H9 (cell line): ENCODE results near the gene SLC7A11. TPM values are rescaled to one million over a fixed set of nuclear protein-coding genes. Genes with fewer than 3 reads are reported as not detected.

Source experiments
- DNase-seq: peaks from one replicate; pipeline ENCODE4 v3.0.0-alpha.2; 2017
- H2AFZ ChIP-seq: one replicate; pipeline ENCODE4 v1.6.1; 2013; ENCODE audit warnings: mild to moderate bottlenecking, low read length, control low read depth, moderate library complexity
- H2AK5ac ChIP-seq: 2 replicates; pipeline ENCODE4 v1.6.1; 2013; ENCODE audit warnings: low read length, control low read depth, mixed read lengths; ENCODE audit not compliant: insufficient read length
- H2BK120ac ChIP-seq: one replicate; pipeline ENCODE4 v1.6.1; 2013; ENCODE audit warnings: low read depth, mild to moderate bottlenecking, low read length, control low read depth, inconsistent platforms; ENCODE audit not compliant: poor library complexity, severe bottlenecking
- H2BK12ac ChIP-seq: 2 replicates; pipeline ENCODE4 v1.6.1; 2013; ENCODE audit warnings: low read length, control low read depth, mixed read lengths, low read depth; ENCODE audit not compliant: insufficient read length
- H2BK15ac ChIP-seq: 2 replicates; pipeline ENCODE4 v1.6.1; 2013; ENCODE audit warnings: low read depth, low read length, control low read depth
- H2BK20ac ChIP-seq: one replicate; pipeline ENCODE4 v1.6.1; 2013; ENCODE audit warnings: low read depth, mild to moderate bottlenecking, low read length, control low read depth, inconsistent platforms; ENCODE audit not compliant: poor library complexity, severe bottlenecking
- H2BK5ac ChIP-seq: 2 replicates; pipeline ENCODE4 v1.6.1; 2013; ENCODE audit warnings: low read length, control low read depth, mixed read lengths; ENCODE audit not compliant: insufficient read length
- H3K14ac ChIP-seq: 2 replicates; pipeline ENCODE4 v1.6.1; 2013; ENCODE audit warnings: low read length, control low read depth; ENCODE audit not compliant: insufficient read depth
- H3K18ac ChIP-seq: 2 replicates; pipeline ENCODE4 v1.6.1; 2013; ENCODE audit warnings: low read depth, mild to moderate bottlenecking, mixed read lengths, low read length, control low read depth; ENCODE audit not compliant: insufficient read length
- H3K23ac ChIP-seq: 2 replicates; pipeline ENCODE4 v1.6.1; 2013; ENCODE audit warnings: low read length, control low read depth, mixed read lengths, low read depth; ENCODE audit not compliant: insufficient read length
- H3K23me2 ChIP-seq: 2 replicates; pipeline ENCODE4 v1.6.1; 2013; ENCODE audit warnings: low read depth, mild to moderate bottlenecking, mixed read lengths, low read length, control low read depth; ENCODE audit not compliant: insufficient read length, poor library complexity, severe bottlenecking
- H3K27ac ChIP-seq: 2 replicates; pipeline ENCODE4 v1.5.1; 2013; ENCODE audit warnings: low read length, control low read depth, mixed read lengths, low read depth; ENCODE audit not compliant: insufficient read length
- H3K27me3 ChIP-seq: 2 replicates; pipeline ENCODE4 v1.6.1; 2013; ENCODE audit warnings: low read length, control low read depth, inconsistent platforms; ENCODE audit not compliant: insufficient read depth
- H3K4ac ChIP-seq: 2 replicates; pipeline ENCODE4 v1.6.1; 2013; ENCODE audit warnings: low read depth, mild to moderate bottlenecking, control low read depth, inconsistent platforms, low read length, moderate library complexity
- H3K4me1 ChIP-seq: 2 replicates; pipeline ENCODE4 v1.6.1; 2013; ENCODE audit warnings: low read length, control low read depth, inconsistent platforms; ENCODE audit not compliant: insufficient read depth
- H3K4me2 ChIP-seq: 2 replicates; pipeline ENCODE4 v1.6.1; 2013; ENCODE audit warnings: low read length, control low read depth, mixed read lengths; ENCODE audit not compliant: insufficient read length, insufficient read depth
- H3K56ac ChIP-seq: 2 replicates; pipeline ENCODE4 v1.6.1; 2013; ENCODE audit warnings: low read depth, mild to moderate bottlenecking, mixed read lengths, low read length, control low read depth; ENCODE audit not compliant: insufficient read length
- H3K79me1 ChIP-seq: 2 replicates; pipeline ENCODE4 v1.6.1; 2013; ENCODE audit warnings: low read depth, mild to moderate bottlenecking, moderate library complexity, low read length, control low read depth, inconsistent platforms; ENCODE audit not compliant: insufficient read depth, poor library complexity, severe bottlenecking
- H3K79me2 ChIP-seq: 2 replicates; pipeline ENCODE4 v1.6.1; 2013; ENCODE audit warnings: low read length, control low read depth, inconsistent platforms; ENCODE audit not compliant: insufficient read depth
- H3K9ac ChIP-seq: 2 replicates; pipeline ENCODE4 v1.6.1; 2013; ENCODE audit warnings: low read length, control low read depth, mixed read lengths; ENCODE audit not compliant: insufficient read length; ENCODE audit errors: extremely low read depth
- H3K9me3 ChIP-seq: one replicate; pipeline ENCODE4 v1.6.1; 2013; ENCODE audit warnings: low read depth, low read length, inconsistent platforms; ENCODE audit not compliant: control insufficient read depth
- H3T11ph ChIP-seq: one replicate; pipeline ENCODE4 v1.6.1; 2013; ENCODE audit warnings: mild to moderate bottlenecking, low read length, control low read depth, inconsistent platforms
- H4K20me1 ChIP-seq: one replicate; pipeline ENCODE4 v1.6.1; 2013; ENCODE audit not compliant: control insufficient read depth, insufficient read length, insufficient read depth
- H4K5ac ChIP-seq: 2 replicates; pipeline ENCODE4 v1.6.1; 2013; ENCODE audit warnings: low read depth, mild to moderate bottlenecking, mixed read lengths, low read length, control low read depth; ENCODE audit not compliant: insufficient read length
- H4K8ac ChIP-seq: replicated peaks from 2 replicates; pipeline ENCODE4 v1.6.1; 2013; ENCODE audit warnings: low read length, control low read depth, mixed read lengths, low read depth; ENCODE audit not compliant: insufficient read length
- H4K91ac ChIP-seq: 2 replicates; pipeline ENCODE4 v1.6.1; 2013; ENCODE audit warnings: low read depth, mild to moderate bottlenecking, moderate library complexity, mixed read lengths, low read length, control low read depth; ENCODE audit not compliant: insufficient read length
- H3K27ac Mint-ChIP-seq, 3 experiments: 2 replicates in 2 of 3; 3 replicates in 1 of 3; pipeline ENCODE4 v1.8.0; 2020 to 2021; ENCODE audit warnings: mixed read lengths in 3 of 3, mild to moderate bottlenecking in 1 of 3, moderate library complexity in 1 of 3
- H3K27me3 Mint-ChIP-seq: 2 replicates; pipeline ENCODE4 v1.8.0; 2021; ENCODE audit warnings: low read depth, mild to moderate bottlenecking, moderate library complexity, mixed read lengths
- H3K36me3 Mint-ChIP-seq, 3 experiments: 2 replicates in 2 of 3; 3 replicates in 1 of 3; pipeline ENCODE4 v1.8.0; 2020 to 2021; ENCODE audit warnings: low read depth in 3 of 3, mixed read lengths in 3 of 3; ENCODE audit not compliant: insufficient read depth in 1 of 3
- H3K4me1 Mint-ChIP-seq, 2 experiments: 2 replicates each; pipeline ENCODE4 v1.8.0; 2020; ENCODE audit warnings: mixed read lengths in 2 of 2
- H3K4me3 Mint-ChIP-seq, 2 experiments: 2 replicates in 1 of 2; 3 replicates in 1 of 2; pipeline ENCODE4 v1.8.0; 2020 to 2021; ENCODE audit warnings: mild to moderate bottlenecking in 2 of 2, mixed read lengths in 2 of 2, moderate library complexity in 1 of 2
- H3K9me3 Mint-ChIP-seq, 2 experiments: 2 replicates in 1 of 2; 3 replicates in 1 of 2; pipeline ENCODE4 v1.8.0; 2020; ENCODE audit warnings: mild to moderate bottlenecking in 2 of 2, mixed read lengths in 2 of 2, moderate library complexity in 1 of 2
- CTCF ChIP-seq: fragments of 200-600 bp; sonication (generic); conservative IDR thresholded peaks from 3 replicates; pipeline ENCODE4 v1.8.0; 2021; ENCODE audit warnings: antibody characterized with exemption, mild to moderate bottlenecking
- WGBS: extraction: QIAGEN DNeasy Blood & Tissue Kit; methylation state at CpG from one replicate; pipeline ENCODE4 v1.1.7; 2013; ENCODE audit warnings: missing lambda C conversion rate, low lambda C conversion rate, mixed read lengths; ENCODE audit not compliant: insufficient read length; ENCODE audit errors: extremely low coverage; 5-methylcytosine and 5-hydroxymethylcytosine counted together
- total RNA-seq: library from RNA; stranded (reverse); gene quantifications from 2 replicates; pipeline ENCODE4 v1.2.1, GENCODE V29; 2021

The SLC7A11 gene
- total RNA-seq, 1 experiment from 2014 or later, result 19.8 TPM

GRCh38 chr4:138290805-138291204, 48.7 kb upstream of the SLC7A11 start:
- H2BK20ac ChIP-seq, result no peak overlapping the region
- Mint-ChIP-seq H3K27me3 (no peaks in the 10 kb centered on the region), H3K4me1 (no peaks in the 10 kb centered on the region), H3K9me3 (no peaks in the 10 kb centered on the region), H3K36me3 (no peaks in the 10 kb centered on the region), H3K27ac (no peak overlapping the region), H3K4me3 (no peak overlapping the region)
- H3K4ac ChIP-seq, result no peak overlapping the region
- H3K18ac ChIP-seq, result no peak overlapping the region
- H3K14ac ChIP-seq, result no peak overlapping the region
- no peak overlapping the region for H2AFZ ChIP-seq
- H4K20me1 ChIP-seq, result no peaks in the 10 kb centered on the region
- H3K27ac ChIP-seq, result no peak overlapping the region
- no peak overlapping the region for H3T11ph ChIP-seq
- H4K8ac ChIP-seq, result no peak overlapping the region
- H4K91ac ChIP-seq, result no peak overlapping the region
- H3K4me2 ChIP-seq, result no peak overlapping the region
- no peaks in the 10 kb centered on the region for H3K9me3 ChIP-seq
- no peak for TF ChIP-seq CTCF
- H3K23ac ChIP-seq, result no peak overlapping the region
- no peak for DNase-seq
- no peaks in the 10 kb centered on the region for H3K23me2 ChIP-seq
- H4K5ac ChIP-seq, result no peak overlapping the region
- no peak overlapping the region for H3K9ac ChIP-seq
- no peak overlapping the region for H2BK12ac ChIP-seq
- H3K4me1 ChIP-seq, result no peaks in the 10 kb centered on the region
- WGBS, result no CpG with 5 or more reads among the region's 2 CpGs
- H2BK5ac ChIP-seq, result no peak overlapping the region
- no peaks in the 10 kb centered on the region for H3K27me3 ChIP-seq
- no peak overlapping the region for H2BK15ac ChIP-seq
- H3K79me2 ChIP-seq, result no peaks in the 10 kb centered on the region
- H2BK120ac ChIP-seq, result no peak overlapping the region
- no peak overlapping the region for H3K56ac ChIP-seq
- no peak overlapping the region for H2AK5ac ChIP-seq
- no peaks in the 10 kb centered on the region for H3K79me1 ChIP-seq
